Mesenchymal stem cell (in vitro differentiated cells and primary cell): ENCODE results near the gene NAPSA.
A peak's percentile ranks its signal among the peaks of the same experiment; 100 is the strongest.
"Not testable (repeated sequence)": the region's sequence is repeated elsewhere in the genome, so short reads cannot be mapped to it uniquely, and the experiment has no call there.

Source experiments
- DNase-seq: peaks from one replicate; pipeline ENCODE4 v3.0.0-alpha.2; 2013
- H2AFZ ChIP-seq: one replicate; pipeline ENCODE4 v1.6.1; 2013; ENCODE audit warnings: low read depth, mild to moderate bottlenecking, control low read depth, inconsistent platforms, low read length, moderate library complexity
- H2AK5ac ChIP-seq: 2 replicates; pipeline ENCODE4 v1.6.1; 2013; ENCODE audit warnings: low read length, moderate library complexity, mild to moderate bottlenecking, inconsistent platforms; ENCODE audit not compliant: severe bottlenecking
- H2BK120ac ChIP-seq: one replicate; pipeline ENCODE4 v1.6.1; 2013; ENCODE audit warnings: low read depth, mild to moderate bottlenecking, inconsistent platforms, low read length, moderate library complexity
- H2BK12ac ChIP-seq, 2 experiments: one replicate each; pipeline ENCODE4 v1.6.1; 2013; ENCODE audit warnings: inconsistent platforms in 2 of 2, low read length in 2 of 2, mild to moderate bottlenecking in 2 of 2, moderate library complexity in 2 of 2, control low read depth in 1 of 2
- H2BK15ac ChIP-seq: one replicate; pipeline ENCODE4 v1.6.1; 2013; ENCODE audit warnings: mild to moderate bottlenecking, low read depth, inconsistent platforms; ENCODE audit not compliant: poor library complexity, severe bottlenecking
- H2BK5ac ChIP-seq: 2 replicates; pipeline ENCODE4 v1.6.1; 2013; ENCODE audit warnings: low read depth, mild to moderate bottlenecking, low read length, control low read depth, inconsistent platforms; ENCODE audit not compliant: poor library complexity, severe bottlenecking
- H3K14ac ChIP-seq, 2 experiments: one replicate each; pipeline ENCODE4 v1.6.1; 2013; ENCODE audit warnings: inconsistent platforms in 2 of 2, low read length in 2 of 2, control low read depth in 1 of 2, mild to moderate bottlenecking in 1 of 2, moderate library complexity in 1 of 2
- H3K18ac ChIP-seq, 2 experiments: one replicate each; pipeline ENCODE4 v1.6.1; 2013; ENCODE audit warnings: inconsistent platforms in 2 of 2, low read length in 2 of 2, control low read depth in 1 of 2, low read depth in 1 of 2, mild to moderate bottlenecking in 1 of 2
- H3K23ac ChIP-seq, 2 experiments: one replicate each; pipeline ENCODE4 v1.6.1; 2013; ENCODE audit warnings: inconsistent platforms in 2 of 2, low read length in 2 of 2, mild to moderate bottlenecking in 2 of 2, moderate library complexity in 2 of 2, control low read depth in 1 of 2
- H3K27ac ChIP-seq: 2 replicates; pipeline ENCODE4 v1.5.1; 2013; ENCODE audit warnings: mild to moderate bottlenecking, moderate library complexity, low read length, control low read depth, inconsistent platforms; ENCODE audit not compliant: poor library complexity, severe bottlenecking
- H3K27me3 ChIP-seq, 2 experiments: 2 replicates each; pipeline versions ENCODE4 v1.6.1 to v1.7.0; 2013; ENCODE audit warnings: low read length in 2 of 2, mild to moderate bottlenecking in 2 of 2, moderate library complexity in 2 of 2, control low read depth in 1 of 2, inconsistent platforms in 1 of 2; ENCODE audit not compliant: control insufficient read depth in 1 of 2, insufficient read depth in 1 of 2
- H3K36me3 ChIP-seq, 2 experiments: 2 replicates each; pipeline versions ENCODE4 v1.6.1 to v1.7.0; 2013; ENCODE audit warnings: low read length in 2 of 2, control low read depth in 1 of 2, inconsistent platforms in 1 of 2, low read depth in 1 of 2, mild to moderate bottlenecking in 1 of 2; ENCODE audit not compliant: insufficient read depth in 2 of 2, control insufficient read depth in 1 of 2
- H3K4ac ChIP-seq, 2 experiments: one replicate each; pipeline ENCODE4 v1.6.1; 2013; ENCODE audit warnings: inconsistent platforms in 2 of 2, low read length in 2 of 2, mild to moderate bottlenecking in 2 of 2, moderate library complexity in 2 of 2, control low read depth in 1 of 2, low read depth in 1 of 2
- H3K4me1 ChIP-seq: 2 replicates; pipeline ENCODE4 v1.6.1; 2013; ENCODE audit warnings: low read depth, low read length, control low read depth; ENCODE audit not compliant: control insufficient read depth, insufficient read depth
- H3K4me2 ChIP-seq: 2 replicates; pipeline ENCODE4 v1.6.1; 2013; ENCODE audit warnings: low read length, mild to moderate bottlenecking, inconsistent platforms; ENCODE audit not compliant: poor library complexity, severe bottlenecking
- H3K4me3 ChIP-seq, 2 experiments: 2 replicates each; pipeline versions ENCODE4 v1.5.1 to v1.7.0; 2013; ENCODE audit warnings: low read length in 2 of 2, mild to moderate bottlenecking in 2 of 2, control low read depth in 1 of 2, low read depth in 1 of 2; ENCODE audit not compliant: insufficient read depth in 1 of 2
- H3K79me1 ChIP-seq: replicated peaks from 2 replicates; pipeline ENCODE4 v1.6.1; 2013; ENCODE audit warnings: mild to moderate bottlenecking, control low read depth, low read length, inconsistent platforms; ENCODE audit not compliant: poor library complexity, severe bottlenecking
- H3K9ac ChIP-seq: 2 replicates; pipeline ENCODE4 v1.7.0; 2013; ENCODE audit warnings: mild to moderate bottlenecking, low read length, moderate library complexity
- H3K9me3 ChIP-seq: 2 replicates; pipeline ENCODE4 v1.7.0; 2013; ENCODE audit warnings: mild to moderate bottlenecking, low read length; ENCODE audit not compliant: control insufficient read depth
- H4K8ac ChIP-seq: one replicate; pipeline ENCODE4 v1.6.1; 2013; ENCODE audit warnings: inconsistent platforms, mild to moderate bottlenecking, low read length, moderate library complexity
- H4K91ac ChIP-seq: one replicate; pipeline ENCODE4 v1.6.1; 2013; ENCODE audit warnings: mild to moderate bottlenecking, low read length, inconsistent platforms
- WGBS: methylation state at CpG from one replicate; pipeline ENCODE4 v1.1.7; 2013; ENCODE audit warnings: mixed read lengths; 5-methylcytosine and 5-hydroxymethylcytosine counted together

NAPSA gene

DNA sequence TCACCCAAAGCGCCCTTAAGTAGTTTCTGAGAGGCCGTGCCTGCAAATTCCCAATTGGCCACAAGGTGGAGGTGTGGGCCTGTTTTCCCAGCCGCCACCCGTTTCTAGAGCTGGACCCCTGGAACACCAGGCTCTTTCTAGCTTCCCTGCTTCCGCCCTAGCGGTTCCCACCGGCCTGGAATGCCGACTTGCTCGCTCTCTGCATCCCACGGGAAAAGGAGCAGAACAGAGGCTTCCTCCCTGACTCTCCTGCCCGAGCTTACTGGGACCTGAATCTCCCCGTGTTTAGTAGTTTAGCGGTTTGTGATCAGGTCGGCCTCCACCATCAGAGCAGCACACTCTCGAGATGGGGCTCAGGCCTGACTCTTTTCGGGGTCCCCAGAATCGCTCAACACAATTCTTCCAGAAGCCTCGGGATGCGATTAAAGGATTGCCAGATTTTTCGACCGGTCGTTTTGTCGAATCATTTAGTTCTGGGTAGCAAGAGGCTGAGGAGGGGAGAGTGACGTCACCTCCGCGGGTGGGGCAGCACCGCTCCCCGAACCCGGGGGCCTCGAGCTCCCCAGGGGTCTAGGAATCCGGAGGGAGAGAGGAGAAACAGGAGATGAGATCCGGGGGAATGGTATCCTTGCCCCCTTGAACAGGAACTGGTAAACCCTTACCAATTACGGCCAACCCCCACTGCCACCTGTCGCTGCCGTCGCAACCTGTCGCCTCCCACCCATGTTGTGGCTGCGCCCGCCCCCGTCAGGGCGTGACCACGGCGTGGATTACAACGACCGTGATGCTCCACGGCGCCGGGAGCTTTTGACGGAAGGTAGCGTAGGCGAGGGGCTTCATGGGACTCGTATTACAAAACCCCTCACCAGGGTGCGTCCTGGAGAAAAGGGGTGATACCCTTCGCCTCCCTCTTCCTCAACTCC lies 8.0 kb downstream of the NAPSA start:
- Histone ChIP-seq H3K4me3 (peak overlapping the region in 1 of 2 experiments; percentile 74), H2BK15ac (peak overlapping the region; percentile 4), H3K27me3 (peaks cover 6 to 11% of the 10 kb centered on the region in 2 experiments), H3K9ac (peak overlapping the region; percentile 78), H3K14ac (no peak overlapping the region), H3K4ac (no peak overlapping the region), H2AFZ (no peak overlapping the region), H3K9me3 (no peaks in the 10 kb centered on the region), H2BK120ac (no peak overlapping the region), H3K23ac (no peak overlapping the region), H4K8ac (no peak overlapping the region), H2BK12ac (no peak overlapping the region), H3K36me3 (no peaks in the 10 kb centered on the region), H3K27ac (no peak overlapping the region), H2AK5ac (no peak overlapping the region), H3K4me1 (peaks cover 3% of the 10 kb centered on the region), H3K18ac (no peak overlapping the region), H3K79me1 (no peaks in the 10 kb centered on the region), H4K91ac (no peak overlapping the region), H3K4me2 (no peak overlapping the region), H2BK5ac (no peak overlapping the region)
- WGBS: 69% methylated on average over 50 of the region's 54 CpGs
- DNase-seq: peak; percentile 50

DNA sequence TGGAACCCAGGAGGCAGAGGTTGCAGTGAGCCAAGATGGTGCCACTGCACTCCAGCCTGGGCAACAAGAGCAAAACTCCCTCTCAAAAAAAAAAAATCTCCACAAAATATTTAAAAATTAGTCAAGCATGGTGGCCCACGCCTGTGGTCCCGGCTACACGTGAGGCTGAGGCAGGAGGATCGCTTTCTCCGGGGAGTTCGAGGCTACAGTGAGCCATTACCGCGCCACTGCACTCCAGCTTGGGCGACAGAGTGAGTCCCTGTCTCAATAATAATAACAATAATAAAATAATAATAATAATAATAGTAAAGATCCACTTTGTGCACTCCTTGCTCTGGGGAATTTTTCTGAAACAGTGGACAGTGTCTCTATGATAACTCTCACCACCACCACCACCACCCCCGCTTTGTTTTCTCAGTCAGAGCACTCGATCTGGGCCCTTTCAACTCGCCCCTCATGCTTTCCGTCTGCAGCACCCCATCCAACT lies 8.7 kb downstream of the NAPSA start:
- Histone ChIP-seq H2AK5ac (no peak overlapping the region), H3K9me3 (no peaks in the 10 kb centered on the region), H3K79me1 (no peaks in the 10 kb centered on the region), H3K4me3 (peak overlapping the region in 1 of 2 experiments; percentile 74), H2BK5ac (no peak overlapping the region), H3K36me3 (no peaks in the 10 kb centered on the region), H3K27me3 (peaks cover 4 to 18% of the 10 kb centered on the region in 2 experiments), H3K18ac (no peak overlapping the region), H3K4ac (no peak overlapping the region), H3K4me2 (no peak overlapping the region), H2BK120ac (no peak overlapping the region), H2BK12ac (no peak overlapping the region), H3K27ac (no peak overlapping the region), H4K8ac (no peak overlapping the region), H3K23ac (no peak overlapping the region), H3K14ac (no peak overlapping the region), H3K9ac (no peak overlapping the region), H4K91ac (no peak overlapping the region), H2AFZ (no peak overlapping the region), H2BK15ac (no peak overlapping the region), H3K4me1 (peaks cover 3% of the 10 kb centered on the region)
- no peak for DNase-seq
- 49% methylated on average over 8 of the region's 13 CpGs for WGBS

DNA sequence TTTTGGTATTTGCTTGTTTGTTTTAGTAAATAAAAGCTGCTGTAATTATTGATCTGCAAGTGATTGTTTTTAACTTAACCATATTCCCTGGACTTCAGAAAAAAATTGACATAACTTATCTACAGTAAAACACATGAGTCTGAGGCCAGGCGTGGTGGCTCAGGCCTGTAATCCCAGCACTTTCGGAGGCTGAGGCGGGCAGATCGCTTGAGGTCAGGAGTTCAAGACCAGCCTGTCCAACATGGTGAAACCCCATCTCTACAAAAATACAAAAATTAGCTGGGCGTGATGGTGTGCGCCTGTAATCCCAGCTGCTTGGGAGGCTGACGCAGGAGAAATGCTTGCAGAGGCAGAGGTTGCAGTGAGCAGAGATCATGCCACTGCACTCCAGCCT lies 12.0 kb downstream of the NAPSA start:
- WGBS: 95% methylated on average over 7 of the region's 7 CpGs
- H2AK5ac ChIP-seq, H3K4me1 ChIP-seq, H3K18ac ChIP-seq, H3K9ac ChIP-seq, H3K4ac ChIP-seq, H3K79me1 ChIP-seq, H2BK12ac ChIP-seq, H3K4me2 ChIP-seq, H2BK120ac ChIP-seq, H4K91ac ChIP-seq, H3K23ac ChIP-seq, H2BK15ac ChIP-seq, H3K14ac ChIP-seq, H3K27ac ChIP-seq, H3K4me3 ChIP-seq, H3K9me3 ChIP-seq, H4K8ac ChIP-seq, H2BK5ac ChIP-seq, DNase-seq, H2AFZ ChIP-seq, H3K36me3 ChIP-seq: not testable (repeated sequence)
- H3K27me3 ChIP-seq: peaks cover 8 to 24% of the 10 kb centered on the region in 2 experiments

DNA sequence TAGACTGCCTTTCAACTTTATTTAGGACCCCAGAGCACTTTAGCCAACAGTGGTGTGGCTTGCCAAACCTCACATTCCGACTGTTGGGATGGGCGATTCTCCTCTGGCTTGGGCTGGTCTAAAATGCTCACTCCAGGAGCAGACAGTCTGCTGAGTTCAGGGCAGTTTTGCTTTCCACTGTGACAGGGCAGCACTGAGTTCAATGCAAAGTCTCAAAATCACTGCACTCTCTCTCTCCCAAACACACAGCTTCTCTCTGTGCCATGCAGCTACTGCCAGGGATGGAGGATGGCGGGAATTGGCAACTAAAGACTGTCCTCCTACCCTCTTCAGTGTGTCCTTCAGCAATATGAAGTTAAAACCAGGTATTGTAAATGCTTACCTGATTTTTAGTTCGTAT lies 13.2 kb downstream of the NAPSA start:
- H3K4ac ChIP-seq: no peak overlapping the region
- no peak overlapping the region for H3K27ac ChIP-seq
- no peak overlapping the region for H2BK5ac ChIP-seq
- H3K79me1 ChIP-seq: no peaks in the 10 kb centered on the region
- H3K9ac ChIP-seq: no peak overlapping the region
- no peak overlapping the region for H3K4me3 ChIP-seq
- no peaks in the 10 kb centered on the region for H3K9me3 ChIP-seq
- H2BK120ac ChIP-seq: no peak overlapping the region
- 92% methylated on average over 2 of the region's 4 CpGs for WGBS
- no peak overlapping the region for H4K8ac ChIP-seq
- no peak overlapping the region for H3K4me2 ChIP-seq
- no peak overlapping the region for H4K91ac ChIP-seq
- DNase-seq: no peak
- peaks cover 8 to 26% of the 10 kb centered on the region in 2 experiments for H3K27me3 ChIP-seq
- H3K4me1 ChIP-seq: peaks cover 2% of the 10 kb centered on the region
- no peak overlapping the region for H2AK5ac ChIP-seq
- H2BK15ac ChIP-seq: no peak overlapping the region
- no peak overlapping the region for H3K23ac ChIP-seq
- H2AFZ ChIP-seq: no peak overlapping the region
- H2BK12ac ChIP-seq: no peak overlapping the region
- H3K18ac ChIP-seq: no peak overlapping the region
- no peaks in the 10 kb centered on the region for H3K36me3 ChIP-seq
- H3K14ac ChIP-seq: no peak overlapping the region
